Measurements from ENCODE around the gene IL4R.
A peak's percentile ranks its signal among the peaks of the same experiment; 100 is the strongest.
"Not testable (repeated sequence)": the region's sequence is repeated elsewhere in the genome, so short reads cannot be mapped to it uniquely, and the experiment has no call there.

IL4R gene

DNA sequence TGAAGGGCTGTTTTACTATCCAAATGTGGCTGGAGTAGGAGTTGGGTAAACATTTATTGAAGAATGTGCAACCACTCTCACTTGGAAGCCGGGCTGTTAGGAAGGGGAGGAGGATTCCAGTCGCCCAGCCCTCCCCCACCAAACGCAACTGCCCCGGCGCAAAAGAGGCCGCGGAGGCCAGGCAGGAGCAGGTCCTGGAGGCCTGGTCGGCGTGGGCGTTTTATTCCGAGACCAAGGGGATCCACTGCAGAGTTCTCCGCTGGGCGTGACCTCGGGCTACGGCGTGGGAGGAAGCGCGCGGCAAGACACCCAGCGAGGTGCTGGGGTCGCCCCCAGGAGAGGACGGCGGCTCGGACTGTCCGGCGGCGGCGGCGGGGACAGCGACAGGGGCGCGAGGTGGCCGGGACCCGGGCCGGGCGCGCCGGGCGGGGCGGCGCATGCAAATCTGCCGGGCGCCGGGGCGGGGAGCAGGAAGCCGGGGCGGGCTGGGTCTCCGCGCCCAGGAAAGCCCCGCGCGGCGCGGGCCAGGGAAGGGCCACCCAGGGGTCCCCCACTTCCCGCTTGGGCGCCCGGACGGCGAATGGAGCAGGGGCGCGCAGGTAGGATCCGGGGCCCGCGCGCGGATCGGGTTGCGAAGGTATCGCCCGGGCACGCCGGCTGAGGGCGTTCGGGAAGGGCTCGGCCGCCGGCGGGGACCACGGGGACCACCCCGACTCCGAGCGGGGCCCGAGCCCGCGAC, at the start of gene IL4R:
IL4R (plus strand) TSS at position 553 of the 739 bp plus-strand sequence. CDS start 26,230 bp downstream, outside the sequence.
- DNase-seq (ENCODE audit: low read depth in 2 of 2) = peak; percentile 76 to 80

DNA sequence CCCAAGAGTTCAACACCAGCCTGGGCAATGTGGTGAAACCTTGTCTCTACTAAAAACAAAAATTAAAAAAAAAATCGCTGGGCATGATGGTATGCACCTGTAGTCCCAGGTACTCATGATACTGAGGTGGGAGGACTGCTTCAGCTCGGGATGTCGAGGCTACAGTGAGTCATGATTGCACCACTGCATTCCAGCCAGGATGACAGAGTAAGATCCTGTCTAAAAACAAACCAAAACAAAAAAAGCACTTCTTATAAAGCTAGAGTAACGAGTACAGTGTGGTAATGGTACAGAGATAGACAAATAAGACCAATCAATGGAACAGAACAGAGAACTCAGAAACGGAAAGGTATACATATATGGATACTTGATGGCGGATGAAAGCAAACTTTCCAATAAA, 49.6 kb upstream of the IL4R start:
- no peak for DNase-seq (ENCODE audit: low read depth in 2 of 2)

DNA sequence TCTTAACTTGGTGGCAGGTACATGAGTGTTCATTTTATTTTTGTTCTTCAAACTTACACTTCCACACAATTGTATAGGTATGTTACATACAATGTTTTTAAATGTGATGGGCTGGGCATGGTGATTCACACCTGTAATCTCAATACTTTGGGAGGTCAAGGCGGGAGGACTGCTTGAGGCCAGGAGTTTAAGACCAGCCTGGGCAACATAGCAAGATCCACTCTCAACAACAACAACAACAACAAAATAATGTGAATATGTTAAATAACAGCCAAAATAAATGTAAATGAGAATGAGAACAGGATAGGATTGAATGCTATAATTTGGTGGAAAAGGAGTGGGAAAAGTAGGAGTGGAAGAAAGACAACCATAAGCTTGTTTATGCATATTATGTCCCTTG, 47.8 kb upstream of the IL4R start:
- DNase-seq (ENCODE audit: low read depth in 2 of 2) = no peak

DNA sequence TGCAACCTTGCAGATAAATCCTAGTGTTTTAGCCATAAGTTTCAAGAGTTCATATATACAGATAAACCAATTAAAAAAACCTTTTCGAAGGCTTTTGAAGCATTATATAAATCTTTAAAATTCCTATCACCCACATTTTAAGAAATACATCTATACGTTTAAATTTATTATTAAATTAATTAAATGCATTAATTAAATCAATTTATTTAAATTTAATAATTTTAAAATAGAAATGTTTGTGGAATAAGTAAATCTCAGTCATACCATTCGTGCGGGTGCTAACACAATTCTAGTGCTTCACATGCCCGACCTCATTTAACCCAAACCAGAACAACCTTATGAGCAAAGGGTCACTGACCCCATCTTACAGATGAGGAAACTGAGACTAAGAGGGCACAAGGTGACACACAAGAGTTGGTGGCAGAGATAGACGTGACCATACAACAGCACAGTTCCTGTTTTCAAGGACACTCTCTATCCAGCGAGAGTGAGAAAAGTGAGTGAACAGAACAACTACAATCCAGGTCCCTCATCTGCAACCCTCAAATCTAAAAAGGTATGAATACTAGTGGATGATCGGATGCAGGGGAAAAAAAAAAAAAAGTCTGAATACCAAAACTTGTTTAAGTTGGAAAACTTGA, 46.6 kb upstream of the IL4R start:
- no peak for DNase-seq (ENCODE audit: low read depth in 2 of 2)

DNA sequence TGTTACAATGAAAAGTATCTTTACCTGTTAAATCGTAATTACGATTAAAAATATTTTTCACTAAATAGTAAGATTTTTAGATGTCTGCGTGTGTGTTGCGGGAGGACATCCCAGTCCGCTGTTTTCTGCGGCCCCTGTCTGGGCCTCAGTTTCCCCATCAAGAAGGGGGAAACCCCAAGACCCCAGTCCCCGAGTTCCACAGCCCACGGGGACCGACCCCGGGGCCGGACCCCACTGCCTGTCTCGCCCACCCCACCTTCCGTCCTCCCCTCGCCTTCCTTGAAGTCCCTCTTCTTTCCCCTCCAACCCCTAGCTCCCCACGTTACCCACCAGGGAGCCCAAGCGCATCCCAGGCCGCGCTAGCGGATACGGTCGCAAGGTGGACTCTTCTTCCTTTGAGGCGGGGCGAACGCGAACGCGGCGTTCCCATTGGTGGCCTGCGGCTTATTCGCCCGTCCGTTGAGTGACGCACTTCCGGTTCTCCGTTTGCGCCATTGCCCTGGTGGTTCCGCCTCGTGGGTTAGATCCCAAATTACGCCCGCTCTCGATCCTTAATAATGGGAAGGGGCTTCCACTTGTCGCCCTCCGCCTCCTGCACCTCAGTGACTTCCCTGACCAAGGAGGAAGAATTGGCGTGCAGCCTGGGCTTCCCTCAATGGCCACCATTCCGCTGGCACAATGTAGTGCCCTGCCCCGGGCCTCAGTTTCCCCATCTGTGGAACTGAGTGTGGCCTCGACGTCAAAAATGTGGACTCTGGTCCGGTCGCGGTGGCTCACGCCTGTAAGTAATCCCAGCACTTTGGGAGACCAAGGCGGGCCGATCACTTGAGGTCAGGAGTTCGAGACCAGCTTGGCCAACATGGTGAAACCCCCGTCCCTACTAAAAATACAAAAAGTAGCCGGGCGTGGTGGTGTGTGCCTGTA, 45.1 kb upstream of the IL4R start, which contains the start of gene NSMCE1:
NSMCE1 (minus strand) TSS at position 397 of the 924 bp plus-strand sequence. CDS start 11,202 bp downstream, outside the sequence.
- peak; percentile 95 to 96 for DNase-seq (ENCODE audit: low read depth in 2 of 2)

DNA sequence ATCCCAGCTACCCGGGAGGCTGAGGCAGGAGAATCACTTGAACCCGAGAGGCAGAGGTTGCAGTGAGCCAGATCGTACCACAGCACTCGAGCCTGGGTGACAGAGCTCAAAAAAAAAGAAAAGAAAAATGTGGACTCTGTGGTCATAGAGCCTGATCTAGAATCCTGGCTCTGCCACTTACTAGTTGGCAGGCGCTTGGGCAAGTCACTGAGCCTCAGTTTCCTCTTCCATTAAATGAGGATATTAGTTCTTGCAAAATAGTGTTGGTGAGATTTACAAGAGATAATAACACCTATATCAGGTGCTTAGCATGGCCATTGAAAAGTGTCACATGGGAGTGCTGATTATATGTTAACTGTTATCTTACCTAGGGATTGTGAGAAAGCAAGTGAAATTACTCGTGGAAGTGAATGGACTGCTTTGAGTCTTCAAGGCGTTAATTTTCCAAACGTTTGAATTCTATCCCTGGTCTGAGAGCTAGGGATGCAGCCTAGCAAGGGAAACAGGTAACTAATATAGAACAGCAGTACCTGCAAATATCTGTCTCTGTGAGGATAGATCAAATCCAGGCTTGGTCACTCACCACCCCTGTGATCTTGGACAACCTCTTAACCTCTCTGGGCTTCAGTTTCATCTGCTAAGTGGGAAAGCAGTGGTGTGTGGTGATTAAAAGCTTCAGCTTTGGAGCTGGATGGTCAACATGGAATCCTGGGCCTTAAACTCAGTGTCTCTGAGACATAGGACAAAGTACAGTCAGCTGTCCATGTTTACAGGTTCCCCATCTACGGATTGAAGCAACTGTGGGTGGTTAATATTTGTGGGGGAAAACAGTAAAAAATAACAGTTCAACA, 44.2 kb upstream of the IL4R start:
- no peak for DNase-seq (ENCODE audit: low read depth in 2 of 2)

DNA sequence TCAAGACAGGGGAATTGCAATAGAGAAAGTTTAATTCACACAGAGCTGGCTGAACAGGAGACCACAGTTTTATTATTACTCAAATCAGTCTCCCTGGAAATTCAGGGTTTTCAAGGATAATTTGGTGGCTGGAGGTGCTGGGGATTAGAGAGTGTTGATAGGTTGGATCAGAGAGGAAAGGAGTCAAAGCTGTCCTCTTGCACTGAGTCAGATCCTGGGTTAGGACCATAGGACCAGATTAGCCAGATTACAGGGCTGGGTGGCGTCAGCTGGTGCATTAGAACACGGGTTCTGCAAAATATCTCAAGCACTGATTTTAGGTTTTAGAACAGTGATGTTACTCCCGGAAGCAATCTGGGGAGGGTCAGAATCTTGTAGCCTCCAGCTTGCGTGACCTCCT, 43.4 kb upstream of the IL4R start:
- no peak for DNase-seq (ENCODE audit: low read depth in 2 of 2)

DNA sequence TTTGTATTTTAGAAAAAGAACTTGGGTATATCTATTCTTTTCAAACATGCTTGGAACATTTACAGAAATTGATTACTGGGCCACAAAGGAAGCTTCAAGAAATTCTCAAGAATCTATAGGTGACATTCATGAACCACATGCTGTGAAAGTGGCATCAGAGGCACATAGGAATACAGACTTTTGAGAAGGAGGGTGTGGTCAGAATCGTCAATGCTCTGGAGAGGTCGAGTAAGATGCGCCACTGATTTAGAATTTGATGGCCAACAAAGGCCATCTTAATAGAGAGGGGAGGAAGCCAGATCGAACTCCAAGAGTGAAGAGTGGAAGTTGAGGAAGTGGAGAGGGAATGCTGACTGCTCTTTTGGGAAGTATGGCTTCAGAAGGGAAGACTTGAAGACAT, 41.7 kb upstream of the IL4R start:
- no peak for DNase-seq (ENCODE audit: low read depth in 2 of 2)

DNA sequence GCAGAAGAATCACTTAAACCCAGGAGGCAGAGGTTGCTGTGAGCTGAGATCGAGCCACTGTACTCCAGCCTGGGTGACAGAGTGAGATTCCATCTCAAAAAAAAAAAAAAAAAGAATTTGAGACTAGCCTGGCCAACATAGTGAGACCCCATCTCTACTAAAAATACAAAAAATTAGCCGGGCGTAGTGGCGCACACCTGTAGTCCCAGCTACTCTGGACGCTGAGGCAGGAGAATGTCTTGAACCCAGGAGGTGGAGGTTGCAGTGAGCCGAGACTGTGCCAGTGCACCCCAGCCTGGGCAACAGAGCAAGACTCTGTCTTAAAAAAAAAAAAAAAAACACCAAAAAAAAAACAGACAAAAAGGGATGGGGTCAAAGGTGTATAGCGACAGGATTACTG, 41.1 kb upstream of the IL4R start:
- not testable (repeated sequence) for DNase-seq (ENCODE audit: low read depth in 2 of 2)

DNA sequence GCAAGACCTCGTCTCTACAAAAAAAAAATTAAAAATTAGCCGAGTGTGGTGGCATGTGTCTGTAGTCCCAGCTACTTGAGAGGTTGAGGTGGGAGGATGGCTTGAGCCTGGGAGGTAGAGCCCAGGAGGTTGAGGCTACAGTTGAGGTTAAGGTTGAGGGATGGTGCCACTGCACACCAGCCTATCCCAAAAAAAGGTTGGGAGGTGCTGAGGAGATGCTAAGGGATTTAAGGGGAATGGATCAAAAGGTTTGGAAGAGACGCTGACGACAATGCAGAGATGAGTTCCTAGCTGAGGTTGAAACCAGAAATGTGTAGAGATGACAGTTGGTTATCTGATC, 40.5 kb upstream of the IL4R start:
- DNase-seq (ENCODE audit: low read depth in 2 of 2) = no peak

DNA sequence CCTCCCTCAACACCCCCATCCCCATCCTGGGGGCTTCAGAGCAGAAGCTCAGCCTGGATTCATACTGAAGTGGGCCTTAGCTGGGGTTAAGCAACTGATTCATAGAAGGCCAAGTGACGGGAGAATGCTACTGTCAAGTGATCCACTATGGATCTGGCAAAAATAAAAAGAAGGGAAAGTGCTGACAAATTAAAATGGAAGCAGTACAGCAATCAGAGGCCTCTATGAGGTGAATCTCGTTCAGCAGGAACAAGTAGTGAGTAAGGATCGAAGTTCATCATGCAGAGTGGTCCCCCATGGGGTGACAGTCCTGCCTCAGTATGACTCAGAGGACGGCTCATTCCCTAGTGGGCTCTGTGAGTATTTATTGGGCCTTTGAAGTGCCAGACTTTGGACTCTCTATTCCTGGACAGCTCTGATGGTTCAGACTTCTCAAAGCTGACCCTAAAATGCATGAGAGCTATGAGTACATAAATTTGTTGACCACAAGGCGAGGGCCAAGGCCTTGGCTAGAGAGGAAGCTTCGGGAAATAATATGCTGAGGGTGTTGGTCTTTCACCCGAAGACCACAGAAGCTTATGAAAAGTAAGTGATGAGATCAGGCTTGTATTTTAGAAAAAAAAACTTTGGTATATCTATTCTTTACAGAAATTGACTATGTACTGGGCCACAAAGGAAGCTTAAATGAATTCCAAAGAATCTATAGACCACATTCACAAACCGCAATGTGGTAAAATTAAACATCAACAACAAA, 39.9 kb upstream of the IL4R start:
- DNase-seq (ENCODE audit: low read depth in 2 of 2) = peak in 1 of 2 donors; percentile 60

DNA sequence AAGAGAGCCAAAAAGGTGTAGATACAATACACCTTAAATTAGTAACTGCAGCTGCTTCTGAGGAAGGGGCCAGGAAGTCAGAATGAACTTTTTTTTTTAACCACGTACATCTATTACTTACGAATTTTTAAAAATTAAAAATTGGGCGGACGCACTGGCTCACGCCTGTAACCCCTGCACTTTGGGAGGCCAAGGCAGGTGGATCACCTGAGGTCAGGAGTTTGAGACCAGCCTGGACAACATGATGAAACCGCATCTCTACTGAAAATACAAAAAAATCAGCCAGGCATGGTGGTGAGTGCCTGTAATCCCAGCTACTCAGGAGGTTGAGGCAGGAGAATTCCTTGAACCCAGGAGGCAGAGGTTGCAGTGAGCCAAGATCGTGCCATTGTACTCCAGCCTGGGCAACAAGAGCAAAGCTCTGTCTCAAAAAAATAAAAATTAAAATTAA, 39.3 kb upstream of the IL4R start:
- DNase-seq (ENCODE audit: low read depth in 2 of 2) = not testable (repeated sequence)

DNA sequence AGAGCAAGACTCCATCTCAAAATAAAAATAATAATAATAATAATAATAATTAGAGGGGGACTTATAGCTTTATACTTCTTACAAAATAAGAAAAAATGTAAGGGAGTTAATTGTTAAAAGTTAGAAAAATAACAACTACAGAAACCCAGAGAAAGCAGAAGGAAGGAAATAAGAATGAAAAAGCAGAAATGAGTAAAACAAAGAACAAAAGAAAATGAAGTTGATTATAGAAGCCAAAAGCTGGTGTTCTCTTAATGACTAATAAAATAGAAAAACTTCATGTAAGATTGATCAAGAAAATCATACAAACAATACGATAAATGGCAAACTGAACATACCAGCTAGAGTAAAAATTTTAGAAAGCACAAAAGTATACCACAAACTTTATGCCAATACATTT, 38.4 kb upstream of the IL4R start:
- DNase-seq (ENCODE audit: low read depth in 2 of 2) = no peak

DNA sequence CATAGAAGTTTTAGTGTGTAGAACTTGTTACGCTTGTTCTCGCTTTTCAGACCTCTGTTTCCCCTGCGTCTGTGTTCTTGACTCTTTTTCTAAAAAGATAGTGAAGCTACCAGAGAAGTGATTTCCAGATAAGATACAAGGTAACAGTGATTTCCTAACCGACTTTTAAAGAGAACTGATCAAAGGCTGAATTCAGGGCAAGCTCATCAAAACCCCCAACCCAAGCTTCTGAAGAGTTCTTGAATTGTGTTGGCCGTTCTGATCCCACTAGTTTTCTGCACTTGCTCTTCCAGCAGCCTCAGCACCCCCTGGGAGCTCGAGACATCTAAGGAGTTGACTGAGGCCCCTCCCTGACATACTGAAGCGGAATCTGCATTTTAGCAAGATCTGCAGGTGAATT, 32.5 kb upstream of the IL4R start:
- no peak for DNase-seq (ENCODE audit: low read depth in 2 of 2)

DNA sequence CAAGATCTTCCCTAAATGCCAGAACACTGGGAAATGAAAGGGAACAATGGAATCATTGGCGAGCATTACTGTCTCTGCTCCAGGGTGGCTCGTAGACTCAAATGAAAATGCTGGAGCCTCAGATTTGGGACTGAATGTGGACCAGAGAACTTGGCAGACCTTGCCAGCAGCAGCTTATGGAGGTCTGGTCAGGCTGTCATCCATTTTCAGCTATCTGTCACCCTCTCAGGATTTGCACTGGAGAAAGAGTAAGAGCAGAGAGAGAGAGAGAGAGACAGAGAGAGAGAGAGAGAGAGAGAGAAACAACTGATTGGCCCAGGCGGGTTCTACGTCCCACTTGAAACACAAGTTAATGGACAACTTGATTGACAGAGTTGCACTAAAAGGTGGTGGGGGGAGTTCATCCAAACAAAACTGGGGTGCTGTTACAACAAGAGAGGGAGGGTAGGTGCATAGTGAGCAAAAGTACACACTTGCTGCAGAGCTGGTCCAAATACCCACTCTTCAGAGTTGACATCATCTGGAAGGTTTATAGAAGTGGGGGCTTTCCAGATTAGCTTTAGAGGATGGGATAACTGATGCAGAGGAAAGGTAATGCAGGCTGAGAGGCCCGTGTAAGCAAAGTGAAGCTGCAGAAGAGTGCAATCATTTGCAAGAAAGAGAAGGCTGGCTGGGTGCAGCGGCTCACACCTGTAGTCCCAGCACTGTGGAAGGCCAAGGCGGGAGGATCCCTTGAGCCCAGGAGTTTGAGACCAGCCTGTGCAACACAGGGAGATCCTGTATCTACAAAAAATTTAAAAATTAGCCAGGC, 28.7 kb upstream of the IL4R start:
- no peak for DNase-seq (ENCODE audit: low read depth in 2 of 2)

DNA sequence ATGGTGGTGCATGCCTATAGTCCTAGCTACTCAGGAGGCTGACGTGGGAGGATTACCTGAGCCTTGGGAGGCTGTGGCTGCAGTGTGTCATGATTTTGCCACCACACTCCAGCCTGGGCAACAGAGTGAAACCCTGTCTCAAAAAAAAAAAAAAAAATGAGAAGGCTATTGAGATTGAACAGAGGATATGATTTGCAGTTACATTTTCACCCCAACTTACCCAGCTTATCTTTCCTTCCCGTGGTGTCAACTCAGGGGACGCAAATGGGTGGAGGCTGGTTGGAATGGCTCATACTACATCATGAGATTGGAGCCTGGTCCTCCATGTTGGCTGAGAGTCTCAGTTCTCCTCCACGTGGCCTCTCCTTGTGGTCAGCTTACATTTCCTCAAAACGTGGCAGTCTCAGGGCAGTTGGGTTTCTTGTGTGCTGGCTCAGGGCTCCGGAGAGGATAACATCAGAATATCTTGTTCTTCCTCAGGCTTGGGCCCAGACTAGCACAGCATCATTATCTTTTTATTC, 28.0 kb upstream of the IL4R start:
- no peak for DNase-seq (ENCODE audit: low read depth in 2 of 2)

DNA sequence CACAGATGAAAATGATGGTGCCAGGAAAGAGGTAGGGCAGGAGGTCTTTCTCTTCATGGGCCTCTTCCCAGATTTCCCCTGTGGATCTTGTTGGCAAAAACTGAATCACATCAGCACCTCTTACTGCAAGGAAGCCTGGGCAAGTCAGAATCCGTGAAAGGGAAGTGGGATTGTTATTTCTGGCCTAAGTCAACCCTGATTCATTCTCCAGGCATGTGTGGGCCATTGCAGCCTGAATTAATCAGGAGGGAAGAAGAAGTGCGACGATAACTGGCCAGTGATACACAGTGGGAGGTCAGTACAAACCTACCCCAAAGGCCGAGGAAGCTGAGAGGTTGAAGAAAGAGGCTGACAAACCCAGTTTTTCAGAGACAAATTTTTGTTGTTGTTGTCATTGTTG, 27.3 kb upstream of the IL4R start:
- DNase-seq (ENCODE audit: low read depth in 2 of 2) = no peak

DNA sequence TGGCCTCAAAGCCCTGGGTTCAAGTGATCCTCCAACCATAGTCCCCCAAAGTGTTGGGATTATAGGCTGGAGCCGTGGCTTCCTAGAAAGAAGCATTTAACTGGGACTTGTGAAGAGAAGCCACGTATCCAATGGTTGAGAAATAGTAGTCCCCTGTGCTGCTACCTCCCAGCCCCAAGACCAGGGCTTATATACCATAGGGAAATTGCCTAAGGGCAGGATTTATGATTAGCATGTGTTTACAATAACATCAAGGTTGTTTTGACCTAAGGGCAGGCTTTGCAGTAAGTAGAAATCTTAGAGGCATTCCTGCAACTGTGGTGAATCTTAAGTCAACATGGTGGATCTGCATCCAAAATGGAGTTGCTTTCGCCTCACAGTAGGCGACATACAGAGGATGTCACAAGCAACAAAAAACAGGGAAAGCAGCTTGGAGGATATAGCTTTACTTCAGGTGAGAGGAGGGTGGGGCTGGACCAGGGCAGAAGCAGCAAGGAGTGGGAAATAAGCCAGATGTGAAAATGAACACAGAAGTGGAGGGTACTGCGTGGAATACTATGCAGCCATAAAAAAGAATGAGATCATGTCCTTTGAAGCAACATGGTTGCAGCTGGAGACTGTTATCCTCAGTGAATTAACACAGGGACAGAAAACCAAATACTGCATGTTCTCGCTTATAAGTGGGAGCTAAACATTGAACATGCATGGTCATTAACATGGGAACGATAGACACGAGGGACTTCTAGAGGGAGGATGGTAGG, 26.5 kb upstream of the IL4R start:
- no peak for DNase-seq (ENCODE audit: low read depth in 2 of 2)

DNA sequence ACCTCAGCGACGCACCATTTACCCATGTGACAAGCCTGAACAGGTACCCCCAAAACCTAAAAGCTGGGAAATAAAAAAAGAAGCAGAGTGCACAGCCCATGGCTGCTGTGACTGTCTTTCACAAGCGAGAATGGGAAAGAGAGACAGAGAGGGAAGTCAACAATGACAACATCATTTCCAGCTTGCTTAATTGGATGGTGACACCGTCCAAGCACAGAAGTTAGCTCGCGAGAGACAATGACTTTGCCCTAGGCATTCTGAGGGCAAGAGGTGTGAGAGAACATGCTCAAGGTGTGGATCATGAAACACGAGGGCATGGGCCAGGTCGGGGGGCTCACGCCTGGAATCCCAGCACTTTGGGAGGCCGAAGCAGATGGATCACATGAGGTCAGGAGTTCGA, 25.9 kb upstream of the IL4R start:
- DNase-seq (ENCODE audit: low read depth in 2 of 2) = no peak
